ENCODE data around the gene MFF. TPM values are rescaled to one million over a fixed set of nuclear protein-coding genes. Genes with fewer than 3 reads are reported as not detected.

MFF gene
- total RNA-seq, 1 experiment from 2014 or later: 83.3 TPM

DNA sequence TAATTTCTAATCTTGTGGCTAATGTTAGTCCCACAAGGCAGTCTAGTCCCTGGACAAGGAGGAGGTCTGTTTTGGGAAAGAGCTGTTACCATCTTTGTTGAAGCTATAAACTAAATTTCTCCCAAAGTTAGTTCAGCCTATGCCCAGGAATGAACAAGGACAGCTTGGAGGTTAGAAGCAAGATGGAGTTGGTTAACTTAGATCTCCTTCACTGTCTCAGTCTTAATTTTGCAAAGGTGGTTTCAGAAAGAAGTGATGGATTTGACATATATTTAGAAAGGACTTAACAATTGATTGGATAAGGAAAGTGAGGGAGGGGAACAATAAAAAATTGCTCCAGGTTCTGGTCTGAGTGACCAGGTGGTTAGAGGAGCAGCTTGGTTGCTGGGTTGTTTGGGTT, 77.3 kb downstream of the MFF start:
- H3K18ac ChIP-seq (ENCODE audit: insufficient read length, low read depth, low read length): no peak overlapping the region
- no peak overlapping the region for H3K27ac ChIP-seq (ENCODE audit: insufficient read length, low read depth, low read length)
- H4K91ac ChIP-seq (ENCODE audit: insufficient read length, low read depth, low read length): no peak overlapping the region
- H3K4ac ChIP-seq (ENCODE audit: low read depth, low read length): no peak overlapping the region
- no peak overlapping the region for H2BK15ac ChIP-seq (ENCODE audit: low read depth, low read length)
- no peaks in the 10 kb centered on the region for H3K79me1 ChIP-seq (ENCODE audit: insufficient read depth, low read depth, low read length, poor library complexity, severe bottlenecking)
- H2BK12ac ChIP-seq (ENCODE audit: insufficient read length, low read depth, low read length): no peak overlapping the region
- H3K36me3 Mint-ChIP-seq (ENCODE audit: insufficient read depth in 1 of 3, low read depth in 3 of 3): peaks cover 0 to 3% (median 0%) of the 10 kb centered on the region in 3 experiments; a peak in 1 of 7 replicates
- no peak overlapping the region for H4K8ac ChIP-seq (replicated peaks; ENCODE audit: insufficient read length, low read depth, low read length)
- H3K9me3 ChIP-seq (ENCODE audit: control insufficient read depth, low read depth, low read length): no peaks in the 10 kb centered on the region
- no peak overlapping the region for H3K4me3 Mint-ChIP-seq
- no peak overlapping the region for H3K9ac ChIP-seq (ENCODE audit: extremely low read depth, insufficient read length, low read length)
- no peak overlapping the region for H3K23ac ChIP-seq (ENCODE audit: insufficient read length, low read depth, low read length)
- no peak overlapping the region for H3K4me2 ChIP-seq (ENCODE audit: insufficient read depth, insufficient read length, low read length)
- no peak overlapping the region for H3K14ac ChIP-seq (ENCODE audit: insufficient read depth, low read length)
- H2AFZ ChIP-seq (ENCODE audit: low read length): no peak overlapping the region
- H3K56ac ChIP-seq (ENCODE audit: insufficient read length, low read depth, low read length): no peak overlapping the region
- H3K27me3 Mint-ChIP-seq (ENCODE audit: low read depth): no peaks in the 10 kb centered on the region
- H3K9me3 Mint-ChIP-seq: peaks cover 0 to 5% of the 10 kb centered on the region in 2 experiments; a peak in 1 of 5 replicates
- H3T11ph ChIP-seq (ENCODE audit: low read length): no peak overlapping the region
- H2BK5ac ChIP-seq (ENCODE audit: insufficient read length, low read length): no peak overlapping the region
- no peaks in the 10 kb centered on the region for H3K23me2 ChIP-seq (ENCODE audit: insufficient read length, low read depth, low read length, poor library complexity, severe bottlenecking)
- H2BK120ac ChIP-seq (ENCODE audit: low read depth, low read length, poor library complexity, severe bottlenecking): no peak overlapping the region
- H3K27ac Mint-ChIP-seq: no peak overlapping the region
- no peak overlapping the region for H4K5ac ChIP-seq (ENCODE audit: insufficient read length, low read depth, low read length)
- H4K20me1 ChIP-seq (ENCODE audit: control insufficient read depth, insufficient read depth, insufficient read length): no peaks in the 10 kb centered on the region
- H3K4me1 Mint-ChIP-seq: peaks cover 4 to 5% of the 10 kb centered on the region in 2 experiments; a peak in 3 of 4 replicates
- no peak overlapping the region for H2AK5ac ChIP-seq (ENCODE audit: insufficient read length, low read length)
- DNase-seq: no peak
- H3K79me2 ChIP-seq (ENCODE audit: insufficient read depth, low read length): no peaks in the 10 kb centered on the region
- no peak overlapping the region for H2BK20ac ChIP-seq (ENCODE audit: low read depth, low read length, poor library complexity, severe bottlenecking)
- no peaks in the 10 kb centered on the region for H3K27me3 ChIP-seq (ENCODE audit: insufficient read depth, low read length)
- TF ChIP-seq, protein P1, sequence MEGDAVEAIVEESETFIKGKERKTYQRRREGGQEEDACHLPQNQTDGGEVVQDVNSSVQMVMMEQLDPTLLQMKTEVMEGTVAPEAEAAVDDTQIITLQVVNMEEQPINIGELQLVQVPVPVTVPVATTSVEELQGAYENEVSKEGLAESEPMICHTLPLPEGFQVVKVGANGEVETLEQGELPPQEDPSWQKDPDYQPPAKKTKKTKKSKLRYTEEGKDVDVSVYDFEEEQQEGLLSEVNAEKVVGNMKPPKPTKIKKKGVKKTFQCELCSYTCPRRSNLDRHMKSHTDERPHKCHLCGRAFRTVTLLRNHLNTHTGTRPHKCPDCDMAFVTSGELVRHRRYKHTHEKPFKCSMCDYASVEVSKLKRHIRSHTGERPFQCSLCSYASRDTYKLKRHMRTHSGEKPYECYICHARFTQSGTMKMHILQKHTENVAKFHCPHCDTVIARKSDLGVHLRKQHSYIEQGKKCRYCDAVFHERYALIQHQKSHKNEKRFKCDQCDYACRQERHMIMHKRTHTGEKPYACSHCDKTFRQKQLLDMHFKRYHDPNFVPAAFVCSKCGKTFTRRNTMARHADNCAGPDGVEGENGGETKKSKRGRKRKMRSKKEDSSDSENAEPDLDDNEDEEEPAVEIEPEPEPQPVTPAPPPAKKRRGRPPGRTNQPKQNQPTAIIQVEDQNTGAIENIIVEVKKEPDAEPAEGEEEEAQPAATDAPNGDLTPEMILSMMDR (conservative IDR thresholded peaks at IDR 0.05): no peak
- H3K4me1 ChIP-seq (ENCODE audit: insufficient read depth, low read length): no peaks in the 10 kb centered on the region
